ENCODE results near the gene NOC3L.

The NOC3L gene

GRCh38 chr10:94402204-94402842 is 39.6 kb upstream of the NOC3L start, which contains the start of gene TBC1D12:
Gene TBC1D12, plus strand, starts transcription at chr10:94402541. Its CDS starts 73 bp downstream, at chr10:94402614.
- TF ChIP-seq, protein P1, sequence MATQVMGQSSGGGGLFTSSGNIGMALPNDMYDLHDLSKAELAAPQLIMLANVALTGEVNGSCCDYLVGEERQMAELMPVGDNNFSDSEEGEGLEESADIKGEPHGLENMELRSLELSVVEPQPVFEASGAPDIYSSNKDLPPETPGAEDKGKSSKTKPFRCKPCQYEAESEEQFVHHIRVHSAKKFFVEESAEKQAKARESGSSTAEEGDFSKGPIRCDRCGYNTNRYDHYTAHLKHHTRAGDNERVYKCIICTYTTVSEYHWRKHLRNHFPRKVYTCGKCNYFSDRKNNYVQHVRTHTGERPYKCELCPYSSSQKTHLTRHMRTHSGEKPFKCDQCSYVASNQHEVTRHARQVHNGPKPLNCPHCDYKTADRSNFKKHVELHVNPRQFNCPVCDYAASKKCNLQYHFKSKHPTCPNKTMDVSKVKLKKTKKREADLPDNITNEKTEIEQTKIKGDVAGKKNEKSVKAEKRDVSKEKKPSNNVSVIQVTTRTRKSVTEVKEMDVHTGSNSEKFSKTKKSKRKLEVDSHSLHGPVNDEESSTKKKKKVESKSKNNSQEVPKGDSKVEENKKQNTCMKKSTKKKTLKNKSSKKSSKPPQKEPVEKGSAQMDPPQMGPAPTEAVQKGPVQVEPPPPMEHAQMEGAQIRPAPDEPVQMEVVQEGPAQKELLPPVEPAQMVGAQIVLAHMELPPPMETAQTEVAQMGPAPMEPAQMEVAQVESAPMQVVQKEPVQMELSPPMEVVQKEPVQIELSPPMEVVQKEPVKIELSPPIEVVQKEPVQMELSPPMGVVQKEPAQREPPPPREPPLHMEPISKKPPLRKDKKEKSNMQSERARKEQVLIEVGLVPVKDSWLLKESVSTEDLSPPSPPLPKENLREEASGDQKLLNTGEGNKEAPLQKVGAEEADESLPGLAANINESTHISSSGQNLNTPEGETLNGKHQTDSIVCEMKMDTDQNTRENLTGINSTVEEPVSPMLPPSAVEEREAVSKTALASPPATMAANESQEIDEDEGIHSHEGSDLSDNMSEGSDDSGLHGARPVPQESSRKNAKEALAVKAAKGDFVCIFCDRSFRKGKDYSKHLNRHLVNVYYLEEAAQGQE (IDR thresholded peaks at IDR 0.05; ENCODE audit: low read depth), result 0 out of 2 replicates have a peak, but pooled peaks have one; percentile 9
- TF ChIP-seq CEBPB (IDR thresholded peaks at IDR 0.05) (no peak; the same call in 1 of the 2 replicates), EP300 (IDR thresholded peaks at IDR 0.05; ENCODE audit: borderline replicate concordance) (no peak; the same call in 1 of the 2 replicates), TCF12 (IDR thresholded peaks at IDR 0.05; ENCODE audit: low read depth) (peak; percentile 68), EGR1 (IDR thresholded peaks at IDR 0.05) (peak; percentile 28; the same call in 1 of the 2 replicates), CREB1 (IDR thresholded peaks at IDR 0.05; ENCODE audit: low read depth) (peak; percentile 43; the same call in 1 of the 2 replicates), NFIC (IDR thresholded peaks at IDR 0.05) (peak; percentile 38; the same call in 1 of the 2 replicates), FOXM1 (IDR thresholded peaks at IDR 0.05; ENCODE audit: borderline replicate concordance, low read depth) (no peak), YY1 (IDR thresholded peaks at IDR 0.05; ENCODE audit: low read depth) (peak; percentile 81), TAF1 (IDR thresholded peaks at IDR 0.05; ENCODE audit: low read depth) (peak; percentile 86), TEAD4 (IDR thresholded peaks at IDR 0.05) (peak; percentile 50; the same call in 1 of the 2 replicates), RAD21 (IDR thresholded peaks at IDR 0.05; ENCODE audit: low read depth) (no peak), ZBTB7A (IDR thresholded peaks at IDR 0.05; ENCODE audit: low read depth) (peak; percentile 56; the same call in 1 of the 2 replicates)
- TF ChIP-seq, protein P2, sequence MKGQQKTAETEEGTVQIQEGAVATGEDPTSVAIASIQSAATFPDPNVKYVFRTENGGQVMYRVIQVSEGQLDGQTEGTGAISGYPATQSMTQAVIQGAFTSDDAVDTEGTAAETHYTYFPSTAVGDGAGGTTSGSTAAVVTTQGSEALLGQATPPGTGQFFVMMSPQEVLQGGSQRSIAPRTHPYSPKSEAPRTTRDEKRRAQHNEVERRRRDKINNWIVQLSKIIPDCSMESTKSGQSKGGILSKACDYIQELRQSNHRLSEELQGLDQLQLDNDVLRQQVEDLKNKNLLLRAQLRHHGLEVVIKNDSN (IDR thresholded peaks at IDR 0.05), result no peak
- TF ChIP-seq, protein P3, sequence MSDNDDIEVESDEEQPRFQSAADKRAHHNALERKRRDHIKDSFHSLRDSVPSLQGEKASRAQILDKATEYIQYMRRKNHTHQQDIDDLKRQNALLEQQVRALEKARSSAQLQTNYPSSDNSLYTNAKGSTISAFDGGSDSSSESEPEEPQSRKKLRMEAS (IDR thresholded peaks at IDR 0.05), result peak; percentile 88

DNA sequence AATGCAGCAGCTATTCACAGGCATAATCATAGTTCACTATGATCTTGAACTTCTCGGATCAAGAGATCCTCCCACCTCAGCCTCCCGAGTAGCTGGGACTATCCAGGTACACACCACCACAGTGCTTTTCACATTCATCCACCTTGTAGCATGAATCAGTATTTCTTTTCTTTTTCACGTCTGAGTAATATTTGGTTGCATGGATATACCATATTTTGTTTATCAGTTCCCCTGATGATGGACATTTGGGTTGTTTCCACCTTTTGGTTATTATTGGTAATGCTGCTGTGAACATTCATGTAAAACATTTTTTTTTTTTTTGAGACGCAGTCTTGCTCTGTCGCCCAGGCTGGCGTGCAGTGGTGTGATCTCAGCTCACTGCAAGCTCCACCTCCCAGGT is 36.0 kb upstream of the NOC3L start:
- TF ChIP-seq CREB1 (IDR thresholded peaks at IDR 0.05; ENCODE audit: low read depth) (no peak), EGR1 (IDR thresholded peaks at IDR 0.05) (no peak), YY1 (IDR thresholded peaks at IDR 0.05; ENCODE audit: low read depth) (no peak), RAD21 (IDR thresholded peaks at IDR 0.05; ENCODE audit: low read depth) (no peak), ZBTB7A (IDR thresholded peaks at IDR 0.05; ENCODE audit: low read depth) (no peak), CEBPB (IDR thresholded peaks at IDR 0.05) (no peak), FOXM1 (IDR thresholded peaks at IDR 0.05; ENCODE audit: borderline replicate concordance, low read depth) (no peak), NFIC (IDR thresholded peaks at IDR 0.05) (no peak), TCF12 (IDR thresholded peaks at IDR 0.05; ENCODE audit: low read depth) (no peak), TEAD4 (IDR thresholded peaks at IDR 0.05) (no peak), TAF1 (IDR thresholded peaks at IDR 0.05; ENCODE audit: low read depth) (no peak)
- TF ChIP-seq, protein P2 (IDR thresholded peaks at IDR 0.05), result no peak
- TF ChIP-seq, protein P1 (IDR thresholded peaks at IDR 0.05; ENCODE audit: low read depth), result no peak
- TF ChIP-seq, protein P3 (IDR thresholded peaks at IDR 0.05), result no peak

DNA sequence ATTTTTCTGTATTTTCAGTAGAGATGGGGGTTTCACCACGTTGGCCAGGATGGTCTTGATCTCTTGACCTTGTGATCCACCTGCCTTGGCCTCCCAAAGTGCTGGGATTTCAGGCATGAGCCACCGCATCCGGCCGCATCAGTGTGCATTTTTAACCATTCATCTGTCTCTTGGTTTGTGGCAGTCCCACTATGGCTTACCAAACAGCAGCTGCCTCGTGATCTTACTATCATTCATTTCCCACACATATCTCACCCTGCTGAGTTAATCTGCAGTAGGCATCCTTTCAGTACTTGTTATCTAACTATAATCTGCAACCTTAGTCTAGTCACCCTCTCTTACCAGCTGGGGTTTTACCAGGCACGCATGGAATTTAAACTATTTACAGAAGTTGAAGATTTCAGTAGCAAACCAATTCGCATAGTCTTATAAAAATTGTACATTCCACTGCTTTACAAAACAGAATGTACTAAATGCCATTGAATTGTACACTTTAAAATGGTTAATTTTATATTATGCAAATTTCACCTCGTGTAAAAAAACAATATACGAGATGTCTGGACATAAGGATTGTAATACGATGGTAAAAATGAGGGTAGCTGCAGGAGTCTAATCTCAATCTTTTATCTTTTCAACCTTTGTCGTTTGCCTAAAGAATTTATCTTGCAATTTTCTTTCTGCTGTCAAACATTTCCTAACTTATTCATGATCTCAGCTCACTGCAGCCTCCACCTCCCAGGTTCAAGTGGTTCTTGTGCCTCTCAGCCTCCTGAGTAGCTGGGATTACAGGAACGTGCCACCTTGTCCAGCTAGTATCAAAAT is 35.0 kb upstream of the NOC3L start:
- 0 out of 2 replicates have a peak, but pooled peaks have one; percentile 53 for TF ChIP-seq TEAD4 (IDR thresholded peaks at IDR 0.05)
- TF ChIP-seq, protein P3 (IDR thresholded peaks at IDR 0.05), result no peak
- no peak for TF ChIP-seq ZBTB7A (IDR thresholded peaks at IDR 0.05; ENCODE audit: low read depth)

DNA sequence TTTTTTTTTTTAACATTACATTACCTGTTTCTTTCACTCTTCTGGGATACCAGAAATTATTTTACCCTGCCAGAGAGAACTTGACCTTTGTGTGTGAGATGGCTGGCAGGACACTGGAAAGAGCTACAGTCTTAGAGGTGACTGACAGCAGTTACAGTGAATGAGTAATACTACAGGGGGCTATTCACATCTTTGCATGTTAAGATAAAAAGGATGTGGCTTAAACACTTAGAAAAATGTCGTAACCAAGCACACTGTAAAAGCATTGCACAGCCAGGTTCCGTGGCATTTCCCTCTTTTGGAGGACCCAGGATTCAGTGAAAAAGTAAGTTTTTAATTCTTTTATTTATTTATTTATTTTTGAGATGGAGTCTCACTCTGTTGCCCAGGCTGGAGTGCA is 20.8 kb upstream of the NOC3L start:
- no peak for TF ChIP-seq TCF12 (IDR thresholded peaks at IDR 0.05; ENCODE audit: low read depth)
- TF ChIP-seq, protein P1 (IDR thresholded peaks at IDR 0.05; ENCODE audit: low read depth), result no peak
- TF ChIP-seq, protein P3 (IDR thresholded peaks at IDR 0.05), result no peak
- TF ChIP-seq FOXM1 (IDR thresholded peaks at IDR 0.05; ENCODE audit: borderline replicate concordance, low read depth), result no peak
- TF ChIP-seq EGR1 (IDR thresholded peaks at IDR 0.05), result no peak
- TF ChIP-seq EP300 (IDR thresholded peaks at IDR 0.05; ENCODE audit: borderline replicate concordance), result no peak
- no peak for TF ChIP-seq TAF1 (IDR thresholded peaks at IDR 0.05; ENCODE audit: low read depth)
- TF ChIP-seq RAD21 (IDR thresholded peaks at IDR 0.05; ENCODE audit: low read depth), result no peak
- no peak for TF ChIP-seq CEBPB (IDR thresholded peaks at IDR 0.05)
- no peak for TF ChIP-seq CREB1 (IDR thresholded peaks at IDR 0.05; ENCODE audit: low read depth)
- TF ChIP-seq, protein P2 (IDR thresholded peaks at IDR 0.05), result no peak
- no peak for TF ChIP-seq TEAD4 (IDR thresholded peaks at IDR 0.05)
- TF ChIP-seq NFIC (IDR thresholded peaks at IDR 0.05), result no peak
- no peak for TF ChIP-seq ZBTB7A (IDR thresholded peaks at IDR 0.05; ENCODE audit: low read depth)
- TF ChIP-seq YY1 (IDR thresholded peaks at IDR 0.05; ENCODE audit: low read depth), result no peak

All from Ishikawa (cell line).